ENCODE results near the gene NSUN4. TPM values are rescaled to one million over a fixed set of nuclear protein-coding genes. Genes with fewer than 3 reads are reported as not detected.
"Not testable (repeated sequence)": the region's sequence is repeated elsewhere in the genome, so short reads cannot be mapped to it uniquely, and the experiment has no call there.

The NSUN4 gene
- total RNA-seq, 1 experiment from 2014 or later, result 23.6 TPM

- ChIA-PET POLR2A (no interaction called here), CTCF (interaction anchor here (0.5 kb wide), 1 partner anchor 171 kb away, joined by 3 read pairs; a partner anchor contains a TSS)
- ATAC-seq (no peak), DNase-seq (ENCODE audit: low read depth, low spot score) (no peak)
- H3K27ac ChIP-seq (ENCODE audit: low read length), result no peak overlapping the region
- no peaks in the 10 kb centered on the region for H3K4me1 ChIP-seq (ENCODE audit: control insufficient read depth, insufficient read depth, low read length)
- TF ChIP-seq TCF7L2 (IDR thresholded peaks at IDR 0.05; ENCODE audit: low read depth, low read length), result no peak
- TF ChIP-seq, protein P1, sequence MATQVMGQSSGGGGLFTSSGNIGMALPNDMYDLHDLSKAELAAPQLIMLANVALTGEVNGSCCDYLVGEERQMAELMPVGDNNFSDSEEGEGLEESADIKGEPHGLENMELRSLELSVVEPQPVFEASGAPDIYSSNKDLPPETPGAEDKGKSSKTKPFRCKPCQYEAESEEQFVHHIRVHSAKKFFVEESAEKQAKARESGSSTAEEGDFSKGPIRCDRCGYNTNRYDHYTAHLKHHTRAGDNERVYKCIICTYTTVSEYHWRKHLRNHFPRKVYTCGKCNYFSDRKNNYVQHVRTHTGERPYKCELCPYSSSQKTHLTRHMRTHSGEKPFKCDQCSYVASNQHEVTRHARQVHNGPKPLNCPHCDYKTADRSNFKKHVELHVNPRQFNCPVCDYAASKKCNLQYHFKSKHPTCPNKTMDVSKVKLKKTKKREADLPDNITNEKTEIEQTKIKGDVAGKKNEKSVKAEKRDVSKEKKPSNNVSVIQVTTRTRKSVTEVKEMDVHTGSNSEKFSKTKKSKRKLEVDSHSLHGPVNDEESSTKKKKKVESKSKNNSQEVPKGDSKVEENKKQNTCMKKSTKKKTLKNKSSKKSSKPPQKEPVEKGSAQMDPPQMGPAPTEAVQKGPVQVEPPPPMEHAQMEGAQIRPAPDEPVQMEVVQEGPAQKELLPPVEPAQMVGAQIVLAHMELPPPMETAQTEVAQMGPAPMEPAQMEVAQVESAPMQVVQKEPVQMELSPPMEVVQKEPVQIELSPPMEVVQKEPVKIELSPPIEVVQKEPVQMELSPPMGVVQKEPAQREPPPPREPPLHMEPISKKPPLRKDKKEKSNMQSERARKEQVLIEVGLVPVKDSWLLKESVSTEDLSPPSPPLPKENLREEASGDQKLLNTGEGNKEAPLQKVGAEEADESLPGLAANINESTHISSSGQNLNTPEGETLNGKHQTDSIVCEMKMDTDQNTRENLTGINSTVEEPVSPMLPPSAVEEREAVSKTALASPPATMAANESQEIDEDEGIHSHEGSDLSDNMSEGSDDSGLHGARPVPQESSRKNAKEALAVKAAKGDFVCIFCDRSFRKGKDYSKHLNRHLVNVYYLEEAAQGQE (IDR thresholded peaks at IDR 0.05; ENCODE audit: insufficient read depth in 1 of 2, low read depth in 2 of 2, low read length in 1 of 2), result no peak
- TF ChIP-seq SIN3A (IDR thresholded peaks at IDR 0.05; ENCODE audit: borderline replicate concordance, insufficient read depth, low read depth, low read length), result no peak
- TF ChIP-seq, protein P2, sequence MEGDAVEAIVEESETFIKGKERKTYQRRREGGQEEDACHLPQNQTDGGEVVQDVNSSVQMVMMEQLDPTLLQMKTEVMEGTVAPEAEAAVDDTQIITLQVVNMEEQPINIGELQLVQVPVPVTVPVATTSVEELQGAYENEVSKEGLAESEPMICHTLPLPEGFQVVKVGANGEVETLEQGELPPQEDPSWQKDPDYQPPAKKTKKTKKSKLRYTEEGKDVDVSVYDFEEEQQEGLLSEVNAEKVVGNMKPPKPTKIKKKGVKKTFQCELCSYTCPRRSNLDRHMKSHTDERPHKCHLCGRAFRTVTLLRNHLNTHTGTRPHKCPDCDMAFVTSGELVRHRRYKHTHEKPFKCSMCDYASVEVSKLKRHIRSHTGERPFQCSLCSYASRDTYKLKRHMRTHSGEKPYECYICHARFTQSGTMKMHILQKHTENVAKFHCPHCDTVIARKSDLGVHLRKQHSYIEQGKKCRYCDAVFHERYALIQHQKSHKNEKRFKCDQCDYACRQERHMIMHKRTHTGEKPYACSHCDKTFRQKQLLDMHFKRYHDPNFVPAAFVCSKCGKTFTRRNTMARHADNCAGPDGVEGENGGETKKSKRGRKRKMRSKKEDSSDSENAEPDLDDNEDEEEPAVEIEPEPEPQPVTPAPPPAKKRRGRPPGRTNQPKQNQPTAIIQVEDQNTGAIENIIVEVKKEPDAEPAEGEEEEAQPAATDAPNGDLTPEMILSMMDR (IDR thresholded peaks at IDR 0.05), result no peak
- TF ChIP-seq POLR2AphosphoS5 (IDR thresholded peaks at IDR 0.05; ENCODE audit: low read depth, low read length), result no peak
- no TSS peak for BruUV-seq (replicated peaks)
- no peaks in the 10 kb centered on the region for H3K27me3 ChIP-seq (ENCODE audit: control insufficient read depth, insufficient read depth, low read length)
- peaks cover 6% of the 10 kb centered on the region; the same call in 1 of the 2 replicates for H3K36me3 ChIP-seq (ENCODE audit: control insufficient read depth, insufficient read depth, low read length)
- intact Hi-C loops (cut with micrococcal nuclease; ENCODE audit: unreplicated experiment) (no loop called here), in situ Hi-C loops (cut with HindIII; ENCODE audit: low pct_unique_long_range_greater_than_20kb, low sequenced_read_pairs) (no loop called here)
- no peak overlapping the region for H3K4me3 ChIP-seq (ENCODE audit: low read depth in 2 of 2, low read length in 2 of 2)
- no peaks in the 10 kb centered on the region for H3K9me3 ChIP-seq (ENCODE audit: control insufficient read depth, insufficient read depth, low read depth, low read length)
Observed at GRCh38 chr1:46364612-46365011, 24.0 kb downstream of the NSUN4 start.

DNA sequence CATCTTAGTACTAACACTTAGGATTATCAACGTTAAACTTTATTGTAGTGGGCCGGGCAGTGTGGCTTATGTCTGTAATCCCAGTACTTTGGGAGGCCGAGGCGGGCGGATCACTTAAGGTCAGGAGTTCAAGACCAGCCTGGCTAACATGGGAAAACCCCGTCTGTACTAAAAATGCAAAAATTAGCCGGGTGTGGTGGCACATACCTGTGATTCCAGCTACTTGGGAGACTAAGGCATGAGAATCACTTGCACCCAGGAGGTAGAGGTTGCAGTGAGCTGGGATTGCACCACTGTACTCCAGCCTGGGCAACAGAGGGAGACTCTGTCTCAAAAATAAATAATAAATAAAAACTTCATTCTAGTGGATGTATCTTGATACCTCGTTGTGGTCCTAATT, 25.2 kb downstream of the NSUN4 start:
- intact Hi-C loops (cut with micrococcal nuclease; ENCODE audit: unreplicated experiment); DNase-seq (ENCODE audit: low read depth, low spot score); H3K36me3 ChIP-seq (ENCODE audit: control insufficient read depth, insufficient read depth, low read length); H3K27ac ChIP-seq (ENCODE audit: low read length); ATAC-seq; in situ Hi-C loops (cut with HindIII; ENCODE audit: low pct_unique_long_range_greater_than_20kb, low sequenced_read_pairs); H3K4me1 ChIP-seq (ENCODE audit: control insufficient read depth, insufficient read depth, low read length); H3K9me3 ChIP-seq (ENCODE audit: control insufficient read depth, insufficient read depth, low read depth, low read length); H3K4me3 ChIP-seq (ENCODE audit: low read depth in 2 of 2, low read length in 2 of 2); H3K27me3 ChIP-seq (ENCODE audit: control insufficient read depth, insufficient read depth, low read length); BruUV-seq (replicated peaks): not testable (repeated sequence)
- ChIA-PET POLR2A (interaction anchor here (0.6 kb wide), 1 partner anchor 38 kb away, joined by 3 read pairs; no protein-coding TSS in a partner anchor), CTCF (interaction anchor here (0.7 kb wide), 1 partner anchor 53 kb away, joined by 7 read pairs; no protein-coding TSS in a partner anchor)

DNA sequence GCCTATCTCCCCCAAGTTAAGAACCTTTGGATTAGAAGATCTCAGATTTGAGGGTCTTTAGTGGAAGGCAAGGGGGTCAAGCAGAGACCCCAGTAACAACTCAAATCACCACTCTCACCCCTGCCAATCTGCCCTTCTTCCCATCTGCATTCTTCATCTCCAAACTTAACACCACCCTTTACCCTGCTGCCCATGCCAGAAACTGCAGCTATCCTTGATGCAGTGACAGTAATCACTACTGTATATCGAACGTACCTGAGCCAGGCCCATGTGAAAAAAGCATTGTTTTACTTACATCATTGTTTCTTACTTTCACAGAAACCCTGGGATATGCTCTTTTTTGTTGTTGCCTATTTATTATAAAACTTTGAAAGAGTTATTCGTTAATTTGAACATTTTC, 26.5 kb downstream of the NSUN4 start:
- BruUV-seq (replicated peaks), result no TSS peak
- CTCF ChIA-PET, result interaction anchor here (0.7 kb wide), 1 partner anchor 11 kb away, joined by 3 read pairs; no protein-coding TSS in a partner anchor
- Histone ChIP-seq H3K9me3 (ENCODE audit: control insufficient read depth, insufficient read depth, low read depth, low read length) (no peaks in the 10 kb centered on the region), H3K27ac (ENCODE audit: low read length) (no peak overlapping the region), H3K4me1 (ENCODE audit: control insufficient read depth, insufficient read depth, low read length) (no peaks in the 10 kb centered on the region), H3K4me3 (ENCODE audit: low read depth in 2 of 2, low read length in 2 of 2) (no peak overlapping the region), H3K36me3 (ENCODE audit: control insufficient read depth, insufficient read depth, low read length) (peaks cover 3% of the 10 kb centered on the region; the same call in 1 of the 2 replicates), H3K27me3 (ENCODE audit: control insufficient read depth, insufficient read depth, low read length) (no peaks in the 10 kb centered on the region)
- TF ChIP-seq, protein P1 (IDR thresholded peaks at IDR 0.05; ENCODE audit: insufficient read depth in 1 of 2, low read depth in 2 of 2, low read length in 1 of 2), result no peak
- TF ChIP-seq, protein P2 (IDR thresholded peaks at IDR 0.05), result no peak
- TF ChIP-seq POLR2AphosphoS5 (IDR thresholded peaks at IDR 0.05; ENCODE audit: low read depth, low read length) (no peak), TCF7L2 (IDR thresholded peaks at IDR 0.05; ENCODE audit: low read depth, low read length) (no peak), SIN3A (IDR thresholded peaks at IDR 0.05; ENCODE audit: borderline replicate concordance, insufficient read depth, low read depth, low read length) (no peak)
- DNase-seq (ENCODE audit: low read depth, low spot score) (no peak), ATAC-seq (no peak)
- POLR2A ChIA-PET, result interaction anchor here (0.6 kb wide), 1 partner anchor 119 kb away, joined by 3 read pairs; the partner anchor contains the start of gene RAD54L
- in situ Hi-C loops (cut with HindIII; ENCODE audit: low pct_unique_long_range_greater_than_20kb, low sequenced_read_pairs), result no loop called here
- intact Hi-C loops (cut with micrococcal nuclease; ENCODE audit: unreplicated experiment), result no loop called here
